Measurements from ENCODE around the gene HIBCH.
"Not testable (repeated sequence)": the region's sequence is repeated elsewhere in the genome, so short reads cannot be mapped to it uniquely, and the experiment has no call there.

Gene HIBCH

GRCh38 chr2:190343089-190343535 lies 23.5 kb upstream of the HIBCH start:
- DNase-seq (ENCODE audit: low spot score): no peak

GRCh38 chr2:190342611-190343010 lies 23.0 kb upstream of the HIBCH start:
- DNase-seq (ENCODE audit: low spot score): no peak

- no peak for DNase-seq (ENCODE audit: low spot score)
Measured at GRCh38 chr2:190340369-190340768, 20.7 kb upstream of the HIBCH start.

GRCh38 chr2:190339394-190339793 lies 19.8 kb upstream of the HIBCH start:
- DNase-seq (ENCODE audit: low spot score): no peak

- no peak for DNase-seq (ENCODE audit: low spot score)
Measured at GRCh38 chr2:190338453-190338852, 18.8 kb upstream of the HIBCH start.

GRCh38 chr2:190336420-190336819 lies 16.8 kb upstream of the HIBCH start:
- no peak for DNase-seq (ENCODE audit: low spot score)

GRCh38 chr2:190335584-190335983 lies 16.0 kb upstream of the HIBCH start:
- not testable (repeated sequence) for DNase-seq (ENCODE audit: low spot score)

- no peak for DNase-seq (ENCODE audit: low spot score)
Measured at GRCh38 chr2:190335225-190335559, 15.6 kb upstream of the HIBCH start.

GRCh38 chr2:190334479-190335224 lies 15.0 kb upstream of the HIBCH start:
- DNase-seq (ENCODE audit: low spot score): no peak

- no peak for DNase-seq (ENCODE audit: low spot score)
Measured at GRCh38 chr2:190333928-190334327, 14.3 kb upstream of the HIBCH start.

- no peak for DNase-seq (ENCODE audit: low spot score)
Measured at GRCh38 chr2:190333395-190333794, 13.8 kb upstream of the HIBCH start.

- DNase-seq (ENCODE audit: low spot score): no peak
Measured at GRCh38 chr2:190328573-190329147, 9.0 kb upstream of the HIBCH start.

- no peak for DNase-seq (ENCODE audit: low spot score)
Measured at GRCh38 chr2:190327867-190328572, 8.4 kb upstream of the HIBCH start.

GRCh38 chr2:190325588-190325987 lies 6.0 kb upstream of the HIBCH start:
- no peak for DNase-seq (ENCODE audit: low spot score)

GRCh38 chr2:190323406-190323805 lies 3.8 kb upstream of the HIBCH start:
- no peak for DNase-seq (ENCODE audit: low spot score)

GRCh38 chr2:190320696-190321095 lies 1.1 kb upstream of the HIBCH start:
- DNase-seq (ENCODE audit: low spot score): no peak

- peak; percentile 56 for DNase-seq (ENCODE audit: low spot score)
Measured at GRCh38 chr2:190318931-190319554, 583 bp downstream of the HIBCH start.

GRCh38 chr2:190318514-190318913 lies 1.1 kb downstream of the HIBCH start:
- DNase-seq (ENCODE audit: low spot score): peak; percentile 28

- DNase-seq (ENCODE audit: low spot score): no peak
Measured at GRCh38 chr2:190315273-190315672, 4.4 kb downstream of the HIBCH start.

- DNase-seq (ENCODE audit: low spot score): no peak
Measured at GRCh38 chr2:190313880-190314279, 5.7 kb downstream of the HIBCH start.

GRCh38 chr2:190312635-190313025 lies 7.0 kb downstream of the HIBCH start:
- not testable (repeated sequence) for DNase-seq (ENCODE audit: low spot score)

- DNase-seq (ENCODE audit: low spot score): no peak
Measured at GRCh38 chr2:190311893-190312634, 7.6 kb downstream of the HIBCH start.
